Fibroblast of pulmonary artery (primary cell): ENCODE measurements around the gene PPP4C.
A peak's percentile ranks its signal among the peaks of the same experiment; 100 is the strongest.

Source experiments
- DNase-seq: peaks from one replicate; pipeline ENCODE4 v3.0.0-alpha.2; 2010; ENCODE audit warnings: low read depth
- H3K4me3 ChIP-seq: replicated peaks from 2 replicates; pipeline ENCODE4 v1.5.1; 2011; ENCODE audit warnings: low read depth, mild to moderate bottlenecking, control low read depth, low read length, moderate library complexity
- TF ChIP-seq, protein P1 (sequence below): IDR thresholded peaks from 2 replicates; pipeline ENCODE4 v1.5.1; 2011; ENCODE audit warnings: mild to moderate bottlenecking, control low read depth, low read length, inconsistent platforms; ENCODE audit errors: missing control alignments

PPP4C gene

DNA sequence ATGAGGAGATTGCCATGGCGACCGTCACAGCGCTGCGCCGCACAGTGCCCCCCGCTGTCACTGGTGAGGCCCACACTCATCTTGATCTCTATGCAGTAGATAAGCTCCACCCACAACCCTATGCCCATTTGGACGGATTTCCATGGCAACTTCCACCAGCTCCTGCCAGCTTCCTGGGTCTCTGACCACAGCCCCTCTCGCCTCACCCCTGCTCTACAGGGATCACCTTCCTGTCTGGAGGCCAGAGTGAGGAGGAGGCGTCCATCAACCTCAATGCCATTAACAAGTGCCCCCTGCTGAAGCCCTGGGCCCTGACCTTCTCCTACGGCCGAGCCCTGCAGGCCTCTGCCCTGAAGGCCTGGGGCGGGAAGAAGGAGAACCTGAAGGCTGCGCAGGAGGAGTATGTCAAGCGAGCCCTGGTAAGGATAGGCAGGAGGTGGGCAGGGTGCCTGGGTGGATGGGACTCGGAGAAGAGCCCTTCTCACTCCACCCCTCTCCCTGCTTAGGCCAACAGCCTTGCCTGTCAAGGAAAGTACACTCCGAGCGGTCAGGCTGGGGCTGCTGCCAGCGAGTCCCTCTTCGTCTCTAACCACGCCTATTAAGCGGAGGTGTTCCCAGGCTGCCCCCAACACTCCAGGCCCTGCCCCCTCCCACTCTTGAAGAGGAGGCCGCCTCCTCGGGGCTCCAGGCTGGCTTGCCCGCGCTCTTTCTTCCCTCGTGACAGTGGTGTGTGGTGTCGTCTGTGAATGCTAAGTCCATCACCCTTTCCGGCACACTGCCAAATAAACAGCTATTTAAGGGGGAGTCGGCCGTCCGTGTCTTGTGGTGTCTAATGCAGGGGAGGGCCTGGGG is 6.0 kb upstream of the PPP4C start:
- H3K4me3 ChIP-seq: peak overlapping the region; percentile 32
- peak; percentile 39 for DNase-seq
- TF ChIP-seq, protein P1, sequence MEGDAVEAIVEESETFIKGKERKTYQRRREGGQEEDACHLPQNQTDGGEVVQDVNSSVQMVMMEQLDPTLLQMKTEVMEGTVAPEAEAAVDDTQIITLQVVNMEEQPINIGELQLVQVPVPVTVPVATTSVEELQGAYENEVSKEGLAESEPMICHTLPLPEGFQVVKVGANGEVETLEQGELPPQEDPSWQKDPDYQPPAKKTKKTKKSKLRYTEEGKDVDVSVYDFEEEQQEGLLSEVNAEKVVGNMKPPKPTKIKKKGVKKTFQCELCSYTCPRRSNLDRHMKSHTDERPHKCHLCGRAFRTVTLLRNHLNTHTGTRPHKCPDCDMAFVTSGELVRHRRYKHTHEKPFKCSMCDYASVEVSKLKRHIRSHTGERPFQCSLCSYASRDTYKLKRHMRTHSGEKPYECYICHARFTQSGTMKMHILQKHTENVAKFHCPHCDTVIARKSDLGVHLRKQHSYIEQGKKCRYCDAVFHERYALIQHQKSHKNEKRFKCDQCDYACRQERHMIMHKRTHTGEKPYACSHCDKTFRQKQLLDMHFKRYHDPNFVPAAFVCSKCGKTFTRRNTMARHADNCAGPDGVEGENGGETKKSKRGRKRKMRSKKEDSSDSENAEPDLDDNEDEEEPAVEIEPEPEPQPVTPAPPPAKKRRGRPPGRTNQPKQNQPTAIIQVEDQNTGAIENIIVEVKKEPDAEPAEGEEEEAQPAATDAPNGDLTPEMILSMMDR: no peak

DNA sequence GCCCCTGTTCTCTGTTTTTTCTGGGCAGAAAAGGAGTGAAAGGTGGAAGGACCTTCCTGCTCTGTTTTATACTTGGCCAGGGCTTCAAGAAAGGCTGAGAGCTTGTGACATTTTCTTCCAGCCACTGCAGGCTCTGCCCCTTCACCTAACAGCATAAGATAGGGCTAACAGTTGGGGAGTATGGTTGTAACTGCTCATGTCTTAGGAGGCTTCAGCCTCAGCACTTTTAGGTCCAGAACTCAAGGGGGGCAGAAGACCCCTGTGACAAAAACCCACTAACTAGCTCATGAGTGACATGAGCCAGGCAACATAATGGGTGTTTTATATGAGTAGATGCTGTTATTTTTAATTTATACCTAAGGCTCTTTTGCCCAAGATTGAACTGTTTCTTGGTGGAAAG is 5.3 kb upstream of the PPP4C start:
- TF ChIP-seq, protein P1: no peak
- no peak for DNase-seq
- H3K4me3 ChIP-seq: peak overlapping the region; percentile 32

DNA sequence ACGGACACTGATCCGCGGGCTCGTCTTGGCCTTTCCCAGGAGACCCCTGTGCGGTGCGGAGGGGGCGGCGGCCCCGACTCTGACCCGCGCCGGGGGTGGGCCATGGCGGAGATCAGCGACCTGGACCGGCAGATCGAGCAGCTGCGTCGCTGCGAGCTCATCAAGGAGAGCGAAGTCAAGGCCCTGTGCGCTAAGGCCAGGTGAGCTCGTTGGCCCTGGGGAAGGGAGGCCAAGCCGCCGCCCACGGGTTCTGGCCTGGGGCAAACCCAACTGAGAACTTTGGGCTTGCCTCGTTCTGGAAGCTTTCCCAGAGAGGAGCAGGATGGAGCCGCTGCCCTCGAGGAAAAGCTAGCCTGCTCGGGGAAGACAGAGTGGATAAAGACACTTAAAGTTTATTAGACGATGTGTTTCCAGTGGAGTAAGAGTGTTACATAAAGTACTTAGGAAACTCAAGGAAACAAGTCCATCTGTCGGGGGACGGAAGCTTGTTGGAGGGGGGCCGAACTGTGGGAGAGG is 540 bp downstream of the PPP4C start:
- H3K4me3 ChIP-seq: peak overlapping the region; percentile 93
- no peak for DNase-seq
- TF ChIP-seq, protein P1: no peak

DNA sequence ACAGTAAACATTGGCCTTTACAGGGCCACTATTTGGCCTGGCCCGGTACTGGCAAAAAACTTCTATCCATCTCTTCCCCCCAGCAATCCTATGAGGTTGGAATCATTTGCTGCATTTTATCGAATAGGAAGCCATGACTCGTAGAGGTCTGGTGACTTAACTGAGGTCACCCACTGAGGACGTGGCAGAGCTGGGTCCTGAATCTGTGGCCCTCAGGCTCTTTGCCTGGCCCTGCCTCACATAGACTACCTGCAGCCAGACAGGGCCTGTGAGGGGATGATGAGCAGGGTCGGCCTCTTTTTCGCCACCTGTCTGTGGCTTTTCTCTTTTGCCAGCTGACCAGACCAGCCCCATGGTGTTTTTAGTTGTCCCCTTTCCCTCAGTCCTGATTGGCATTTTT is 1.9 kb downstream of the PPP4C start:
- no peak for DNase-seq
- no peak overlapping the region for H3K4me3 ChIP-seq
- TF ChIP-seq, protein P1: no peak

DNA sequence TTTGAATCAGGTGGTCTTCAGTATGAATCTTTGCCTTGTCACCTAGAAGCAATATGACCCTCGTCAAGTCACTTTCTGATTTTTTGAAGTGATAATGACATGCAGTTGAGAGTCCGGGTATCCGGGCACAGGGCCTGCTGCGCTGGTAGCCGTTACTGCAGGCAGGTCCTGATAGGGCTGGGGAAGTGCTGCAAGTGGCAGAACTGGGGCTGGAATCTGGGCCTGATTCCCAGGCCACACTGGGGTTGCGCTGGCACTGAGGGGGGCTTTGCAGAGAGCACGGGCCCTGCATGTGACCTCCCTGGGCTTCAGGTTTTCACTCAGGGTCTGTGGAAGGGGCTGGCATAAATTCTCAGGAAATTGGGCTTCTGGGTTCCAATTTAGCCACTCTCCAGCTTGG is 3.0 kb downstream of the PPP4C start:
- H3K4me3 ChIP-seq: no peak overlapping the region
- DNase-seq: no peak
- TF ChIP-seq, protein P1: no peak

DNA sequence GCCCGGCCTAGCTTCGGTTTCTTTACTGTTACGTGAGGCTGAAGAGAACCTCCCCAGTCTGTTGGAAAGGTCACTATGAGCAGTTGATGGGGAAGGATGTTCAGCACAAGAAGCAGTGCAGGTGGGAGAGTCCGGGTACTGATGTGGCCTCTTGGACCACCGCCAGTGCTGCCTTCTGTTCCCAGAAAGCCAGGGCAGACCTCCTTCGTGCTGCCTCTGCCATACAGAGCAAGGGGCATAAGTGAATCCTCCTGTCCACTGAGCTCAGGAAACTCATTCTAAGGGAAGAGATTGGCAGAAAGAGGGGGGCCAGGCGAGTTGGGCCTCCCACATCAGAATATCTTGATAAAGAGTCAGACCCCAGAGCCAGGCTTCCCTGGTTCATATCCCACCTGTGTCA is 3.7 kb downstream of the PPP4C start:
- no peak overlapping the region for H3K4me3 ChIP-seq
- DNase-seq: no peak
- TF ChIP-seq, protein P1: no peak
